HepG2 (cell line): ENCODE measurements around the gene IL22. TPM values are rescaled to one million over a fixed set of nuclear protein-coding genes. Genes with fewer than 3 reads are reported as not detected.

ENCODE experiments used
- ATAC-seq: fragments of 200-7000 bp; cut with Tn5 transposase; 3 replicates; pipeline ENCODE4 v1.9.1; 2020; ENCODE audit warnings: mild to moderate bottlenecking, moderate library complexity
- BruUV-seq: library from RNA; stranded (reverse); fragments of 400-500 nt; replicated peaks from 2 replicates; lab custom pipeline; 2021; lab: Mats Ljungman, UMichigan
- CTCF ChIA-PET: fragments of 300-600 bp; formaldehyde crosslinking; extraction: SDS; loops from one replicate; lab custom pipeline; 2021; ENCODE audit warnings: low total read pairs, inconsistent platforms, low intra/inter-chr PET ratio; lab: Yijun Ruan, JAX
- POLR2A ChIA-PET: fragments of 350-600 bp; sonication (Branson Sonifier 250); formaldehyde crosslinking; loops from one replicate; lab custom pipeline; 2020; ENCODE audit warnings: antibody characterized with exemption, inconsistent platforms; lab: Yijun Ruan, JAX
- DNase-seq: peaks from one replicate; pipeline ENCODE4 v3.0.0-alpha.2; 2015; ENCODE audit warnings: low spot score
- FAIRE-seq: peaks from 3 replicates; lab custom pipeline; 2011; peaks lifted over from hg19 to GRCh38; lab: Jason Lieb, UNC
- H2AFZ ChIP-seq: one replicate; pipeline ENCODE4 v1.6.1; 2011; ENCODE audit warnings: low read length, inconsistent platforms
- H3K27ac ChIP-seq: fragments of 300-600 bp; 3 replicates; pipeline ENCODE4 v1.8.0; 2011; ENCODE audit warnings: mixed run types, mild to moderate bottlenecking, mixed read lengths, low read length, inconsistent platforms; ENCODE audit not compliant: insufficient read depth; ENCODE audit errors: extremely low read length
- H3K27me3 ChIP-seq, 2 experiments: fragments of 200-600 bp in 1 of 2; 2 replicates in 1 of 2; 3 replicates in 1 of 2; pipeline versions ENCODE4 v1.6.0 to v1.8.0; 2011; ENCODE audit warnings: low read length in 2 of 2, mild to moderate bottlenecking in 2 of 2, moderate library complexity in 2 of 2, inconsistent platforms in 1 of 2; ENCODE audit not compliant: insufficient read depth in 2 of 2, control insufficient read depth in 1 of 2
- H3K36me3 ChIP-seq, 2 experiments: fragments of 200-600 bp in 1 of 2; replicated peaks in 1 of 2; 2 replicates in 1 of 2; 3 replicates in 1 of 2; pipeline versions ENCODE4 v1.5.1 to v1.8.0; 2011; ENCODE audit warnings: low read length in 2 of 2, inconsistent platforms in 1 of 2; ENCODE audit not compliant: insufficient read depth in 2 of 2, control insufficient read depth in 1 of 2
- H3K4me1 ChIP-seq: 2 replicates; pipeline ENCODE4 v1.5.1; 2012; ENCODE audit warnings: low read length, inconsistent platforms; ENCODE audit not compliant: insufficient read depth
- H3K4me2 ChIP-seq: 2 replicates; pipeline ENCODE4 v1.6.0; 2011; ENCODE audit warnings: low read depth, low read length, inconsistent platforms
- H3K4me3 ChIP-seq, 3 experiments: fragments of 200-600 bp in 1 of 3; sonication (generic), shearing (Covaris generic) in 1 of 3; replicated peaks in 1 of 3; 2 replicates each; pipeline ENCODE4 v1.5.1; 2011 to 2016; ENCODE audit warnings: low read length in 3 of 3, inconsistent platforms in 2 of 3, low read depth in 2 of 3, mild to moderate bottlenecking in 2 of 3, control low read depth in 1 of 3, mixed read lengths in 1 of 3; ENCODE audit not compliant: insufficient read depth in 1 of 3
- H3K79me2 ChIP-seq: one replicate; pipeline ENCODE4 v1.6.1; 2011; ENCODE audit warnings: low read length, inconsistent platforms; ENCODE audit not compliant: insufficient read depth
- H3K9ac ChIP-seq: 2 replicates; pipeline ENCODE4 v1.6.0; 2011; ENCODE audit warnings: mild to moderate bottlenecking, low read depth, low read length, inconsistent platforms; ENCODE audit not compliant: insufficient read depth
- H3K9me3 ChIP-seq: 2 replicates; pipeline ENCODE4 v1.5.1; 2012; ENCODE audit warnings: mild to moderate bottlenecking, low read length
- H4K20me1 ChIP-seq: 2 replicates; pipeline ENCODE4 v1.6.0; 2011; ENCODE audit warnings: inconsistent platforms, mild to moderate bottlenecking, low read length, moderate library complexity; ENCODE audit not compliant: insufficient read depth
- ARHGAP35 ChIP-seq: sonication (generic); formaldehyde crosslinking; IDR thresholded peaks from 2 replicates; pipeline ENCODE4 v1.9.0; 2022; ENCODE audit warnings: mild to moderate bottlenecking, inconsistent platforms, moderate library complexity, missing genetic modification reagents, borderline replicate concordance
- BCL6 ChIP-seq: IDR thresholded peaks from 2 replicates; pipeline ENCODE4 v1.6.1; 2016; ENCODE audit warnings: missing genetic modification reagents, missing compliant biosample characterization
- CERS6 ChIP-seq: sonication (generic); formaldehyde crosslinking; IDR thresholded peaks from 2 replicates; pipeline ENCODE4 v1.5.0; 2020; ENCODE audit warnings: missing genetic modification reagents
- CSRNP2 ChIP-seq: sonication (generic); formaldehyde crosslinking; conservative IDR thresholded peaks from 2 replicates; pipeline ENCODE4 v1.8.0; 2022; ENCODE audit warnings: low read depth, missing genetic modification reagents
- KLF13 ChIP-seq: sonication (generic); formaldehyde crosslinking; IDR thresholded peaks from 2 replicates; pipeline ENCODE4 v1.4.0; 2020; ENCODE audit warnings: mild to moderate bottlenecking, missing genetic modification reagents
- NR3C1 ChIP-seq: sonication (generic); formaldehyde crosslinking; IDR thresholded peaks from 2 replicates; pipeline ENCODE4 v1.4.0; 2020; ENCODE audit warnings: missing genetic modification reagents
- RNF219 ChIP-seq: sonication (generic); formaldehyde crosslinking; IDR thresholded peaks from 2 replicates; pipeline ENCODE4 v1.5.0; 2020; ENCODE audit warnings: mild to moderate bottlenecking, missing genetic modification reagents
- RXRA ChIP-seq: sonication (generic); formaldehyde crosslinking; IDR thresholded peaks from 2 replicates; pipeline ENCODE4 v1.5.1; 2020; ENCODE audit warnings: missing genetic modification reagents
- SUZ12 ChIP-seq: fragments of 150-350 bp; IDR thresholded peaks from 2 replicates; pipeline ENCODE4 v1.6.1; 2014; ENCODE audit warnings: low read depth, low read length
- ZMYM3 ChIP-seq: sonication (generic); formaldehyde crosslinking; IDR thresholded peaks from 2 replicates; pipeline ENCODE4 v1.5.1; 2020; ENCODE audit warnings: mild to moderate bottlenecking, missing genetic modification reagents
- ZNF264 ChIP-seq: sonication (generic); formaldehyde crosslinking; IDR thresholded peaks from 2 replicates; pipeline ENCODE4 v1.4.0; 2020; ENCODE audit warnings: missing genetic modification reagents
- ZNF317 ChIP-seq: sonication (generic); formaldehyde crosslinking; IDR thresholded peaks from 2 replicates; pipeline ENCODE4 v1.5.0; 2020; ENCODE audit warnings: mild to moderate bottlenecking, missing genetic modification reagents
- ZNF598 ChIP-seq: sonication (generic); formaldehyde crosslinking; IDR thresholded peaks from 2 replicates; pipeline ENCODE4 v1.5.1; 2020; ENCODE audit warnings: mild to moderate bottlenecking, missing genetic modification reagents, borderline replicate concordance
- ZNF713 ChIP-seq: sonication (generic); formaldehyde crosslinking; IDR thresholded peaks from 2 replicates; pipeline ENCODE4 v1.4.0; 2020; ENCODE audit warnings: mild to moderate bottlenecking, missing genetic modification reagents
- ZNF782 ChIP-seq: sonication (generic); formaldehyde crosslinking; IDR thresholded peaks from 2 replicates; pipeline ENCODE4 v1.4.0; 2020; ENCODE audit warnings: missing genetic modification reagents, mild to moderate bottlenecking, borderline replicate concordance
- ZNF816 ChIP-seq: sonication (generic); formaldehyde crosslinking; IDR thresholded peaks from 2 replicates; pipeline ENCODE4 v1.8.0; 2022; ENCODE audit warnings: missing genetic modification reagents, mild to moderate bottlenecking, borderline replicate concordance
- ZSCAN20 ChIP-seq: sonication (generic); formaldehyde crosslinking; IDR thresholded peaks from 2 replicates; pipeline ENCODE4 v1.4.0; 2020; ENCODE audit warnings: missing genetic modification reagents, mild to moderate bottlenecking, borderline replicate concordance
- WGBS: methylation state at CpG from one replicate; pipeline ENCODE4 v1.1.6; 2017; ENCODE audit warnings: low lambda C conversion rate; 5-methylcytosine and 5-hydroxymethylcytosine counted together
- in situ Hi-C: cut with HindIII; loops from 2 replicates; pipeline ENCODE4 v1.10.0; 2017; ENCODE audit warnings: low pct_unique_long_range_greater_than_20kb; ENCODE audit not compliant: extremely low pct_ligation_motif_present
- intact Hi-C: fragments of 100-400 bp; cut with micrococcal nuclease; formaldehyde crosslinking; loops from one replicate; pipeline ENCODE4 v1.10.0; 2022; ENCODE audit not compliant: unreplicated experiment
- polyA plus RNA-seq, 8 experiments: library from polyadenylated mRNA; depleted of rRNA in 3 of 8; stranded (reverse) in 7 of 8; unstranded in 1 of 8; fragments of >200 nt; fragmentation: Illumina TruSeq in 4 of 8; extraction: Trizol in 4 of 8; gene quantifications; 2 replicates each; pipeline versions ENCODE4 v1.2.1 to v1.2.3, GENCODE V29; 2011 to 2016; ENCODE audit warnings: low read depth in 4 of 8, missing spikeins in 1 of 8, mixed read lengths in 1 of 8; ENCODE audit not compliant: insufficient read depth in 1 of 8
- total RNA-seq, 5 experiments: library from RNA; depleted of rRNA; stranded (reverse); fragments of >200 nt; fragmentation: Illumina TruSeq; extraction: Trizol; gene quantifications; 2 replicates each; pipeline ENCODE4 v1.2.3, GENCODE V29; 2016; ENCODE audit warnings: low read depth in 1 of 5
- TF ChIP-seq, protein P1 (sequence below): sonication (generic); formaldehyde crosslinking; IDR thresholded peaks from 2 replicates; pipeline ENCODE4 v1.8.0; 2022; ENCODE audit warnings: missing genetic modification reagents, mild to moderate bottlenecking, inconsistent platforms, borderline replicate concordance
- TF ChIP-seq, protein P2 (sequence below): sonication (generic); formaldehyde crosslinking; IDR thresholded peaks from 2 replicates; pipeline ENCODE4 v1.8.1; 2023; ENCODE audit warnings: mild to moderate bottlenecking, missing genetic modification reagents

Gene IL22
- total and polyA plus RNA-seq, 2 of the 13 experiments (the other 11 are each of a cell fraction or from before 2014, with no cell fraction given): not detected

DNA sequence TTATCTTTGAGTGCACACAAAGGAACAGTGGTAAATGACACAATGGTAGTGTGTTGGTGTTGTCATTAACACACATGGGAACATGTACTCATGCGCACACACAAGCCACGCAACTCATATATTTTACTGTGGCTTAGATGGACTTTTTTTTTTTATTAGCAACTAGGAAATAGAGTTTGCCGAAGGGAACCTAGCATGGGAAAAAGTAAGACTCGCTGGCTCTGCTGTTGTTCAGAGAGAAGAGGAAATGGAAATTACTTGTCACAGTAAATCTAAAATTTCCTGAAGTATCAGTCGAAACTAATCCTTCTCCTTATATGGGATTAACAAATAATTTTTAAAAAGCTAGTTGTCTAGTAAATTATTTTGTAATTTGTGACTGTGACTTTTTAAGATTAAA is 33.7 kb upstream of the IL22 start:
- TF ChIP-seq ZNF598 (CRISPR knock-in tag): no peak
- TF ChIP-seq ZNF782 (CRISPR knock-in tag): no peak
- no peak for TF ChIP-seq RNF219 (CRISPR knock-in tag)
- TF ChIP-seq ZNF713 (CRISPR knock-in tag): no peak
- no peak for TF ChIP-seq ARHGAP35 (CRISPR knock-in tag)
- TF ChIP-seq, protein P1, sequence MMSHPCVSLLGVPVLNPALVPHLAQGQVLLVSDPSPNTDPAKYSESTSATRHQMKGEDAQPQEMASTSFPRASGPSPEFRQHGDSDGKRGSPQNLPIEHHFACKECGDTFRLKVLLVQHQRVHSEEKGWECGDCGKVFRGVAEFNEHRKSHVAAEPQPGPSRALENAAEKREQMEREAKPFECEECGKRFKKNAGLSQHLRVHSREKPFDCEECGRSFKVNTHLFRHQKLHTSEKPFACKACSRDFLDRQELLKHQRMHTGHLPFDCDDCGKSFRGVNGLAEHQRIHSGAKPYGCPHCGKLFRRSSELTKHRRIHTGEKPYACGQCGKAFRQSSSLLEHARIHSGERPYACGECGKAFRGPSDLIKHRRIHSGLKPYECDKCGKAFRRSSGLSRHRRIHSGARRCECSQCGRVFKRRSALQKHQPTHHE: no peak
- no peak for TF ChIP-seq CERS6 (CRISPR knock-in tag)
- TF ChIP-seq ZMYM3 (CRISPR knock-in tag): no peak
- TF ChIP-seq ZNF317: no peak
- TF ChIP-seq RXRA (CRISPR knock-in tag): no peak
- TF ChIP-seq ZNF264: no peak
- no peak for TF ChIP-seq ZSCAN20 (CRISPR knock-in tag)
- no peak for TF ChIP-seq KLF13 (CRISPR knock-in tag)
- no peak for TF ChIP-seq BCL6 (CRISPR knock-in tag)
- TF ChIP-seq, protein P2, sequence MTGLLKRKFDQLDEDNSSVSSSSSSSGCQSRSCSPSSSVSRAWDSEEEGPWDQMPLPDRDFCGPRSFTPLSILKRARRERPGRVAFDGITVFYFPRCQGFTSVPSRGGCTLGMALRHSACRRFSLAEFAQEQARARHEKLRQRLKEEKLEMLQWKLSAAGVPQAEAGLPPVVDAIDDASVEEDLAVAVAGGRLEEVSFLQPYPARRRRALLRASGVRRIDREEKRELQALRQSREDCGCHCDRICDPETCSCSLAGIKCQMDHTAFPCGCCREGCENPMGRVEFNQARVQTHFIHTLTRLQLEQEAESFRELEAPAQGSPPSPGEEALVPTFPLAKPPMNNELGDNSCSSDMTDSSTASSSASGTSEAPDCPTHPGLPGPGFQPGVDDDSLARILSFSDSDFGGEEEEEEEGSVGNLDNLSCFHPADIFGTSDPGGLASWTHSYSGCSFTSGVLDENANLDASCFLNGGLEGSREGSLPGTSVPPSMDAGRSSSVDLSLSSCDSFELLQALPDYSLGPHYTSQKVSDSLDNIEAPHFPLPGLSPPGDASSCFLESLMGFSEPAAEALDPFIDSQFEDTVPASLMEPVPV (CRISPR knock-in tag): no peak
- no peak for TF ChIP-seq SUZ12
- TF ChIP-seq CSRNP2 (CRISPR knock-in tag): no peak
- TF ChIP-seq ZNF816 (CRISPR knock-in tag): no peak
- TF ChIP-seq NR3C1 (CRISPR knock-in tag): no peak
- CTCF ChIA-PET: no interaction called here
- DNase-seq (no peak), FAIRE-seq (no peak), ATAC-seq (no peak)
- intact Hi-C loops (no loop called here), in situ Hi-C loops (no loop called here)
- Histone ChIP-seq H3K9ac (no peak overlapping the region), H3K4me2 (no peak overlapping the region), H3K4me1 (no peaks in the 10 kb centered on the region), H3K27me3 (no peaks in the 10 kb centered on the region), H2AFZ (no peak overlapping the region), H3K36me3 (no peaks in the 10 kb centered on the region), H3K9me3 (no peaks in the 10 kb centered on the region), H3K79me2 (no peaks in the 10 kb centered on the region), H3K27ac (no peak overlapping the region), H3K4me3 (no peak overlapping the region), H4K20me1 (no peaks in the 10 kb centered on the region)
- BruUV-seq: no TSS peak
- 57% methylated on average over 5 of the region's 5 CpGs for WGBS
- POLR2A ChIA-PET: no interaction called here
